HepG2 (cell line): ENCODE data around the gene ATP1A1. TPM values are rescaled to one million over a fixed set of nuclear protein-coding genes. Genes with fewer than 3 reads are reported as not detected.

Source experiments
- ATAC-seq: fragments of 200-7000 bp; cut with Tn5 transposase; 3 replicates; pipeline ENCODE4 v1.9.1; 2020; ENCODE audit warnings: mild to moderate bottlenecking, moderate library complexity
- BruUV-seq: library from RNA; stranded (reverse); fragments of 400-500 nt; replicated peaks from 2 replicates; lab custom pipeline; 2021; lab: Mats Ljungman, UMichigan
- CTCF ChIA-PET: fragments of 300-600 bp; formaldehyde crosslinking; extraction: SDS; loops from one replicate; lab custom pipeline; 2021; ENCODE audit warnings: low total read pairs, inconsistent platforms, low intra/inter-chr PET ratio; lab: Yijun Ruan, JAX
- POLR2A ChIA-PET: fragments of 350-600 bp; sonication (Branson Sonifier 250); formaldehyde crosslinking; loops from one replicate; lab custom pipeline; 2020; ENCODE audit warnings: antibody characterized with exemption, inconsistent platforms; lab: Yijun Ruan, JAX
- DNase-seq: peaks from one replicate; pipeline ENCODE4 v3.0.0-alpha.2; 2015; ENCODE audit warnings: low spot score
- FAIRE-seq: peaks from 3 replicates; lab custom pipeline; 2011; peaks lifted over from hg19 to GRCh38; lab: Jason Lieb, UNC
- H2AFZ ChIP-seq: one replicate; pipeline ENCODE4 v1.6.1; 2011; ENCODE audit warnings: low read length, inconsistent platforms
- H3K27ac ChIP-seq: fragments of 300-600 bp; 3 replicates; pipeline ENCODE4 v1.8.0; 2011; ENCODE audit warnings: mixed run types, mild to moderate bottlenecking, mixed read lengths, low read length, inconsistent platforms; ENCODE audit not compliant: insufficient read depth; ENCODE audit errors: extremely low read length
- H3K27me3 ChIP-seq, 2 experiments: fragments of 200-600 bp in 1 of 2; 2 replicates in 1 of 2; 3 replicates in 1 of 2; pipeline versions ENCODE4 v1.6.0 to v1.8.0; 2011; ENCODE audit warnings: low read length in 2 of 2, mild to moderate bottlenecking in 2 of 2, moderate library complexity in 2 of 2, inconsistent platforms in 1 of 2; ENCODE audit not compliant: insufficient read depth in 2 of 2, control insufficient read depth in 1 of 2
- H3K36me3 ChIP-seq, 2 experiments: fragments of 200-600 bp in 1 of 2; replicated peaks in 1 of 2; 2 replicates in 1 of 2; 3 replicates in 1 of 2; pipeline versions ENCODE4 v1.5.1 to v1.8.0; 2011; ENCODE audit warnings: low read length in 2 of 2, inconsistent platforms in 1 of 2; ENCODE audit not compliant: insufficient read depth in 2 of 2, control insufficient read depth in 1 of 2
- H3K4me1 ChIP-seq: 2 replicates; pipeline ENCODE4 v1.5.1; 2012; ENCODE audit warnings: low read length, inconsistent platforms; ENCODE audit not compliant: insufficient read depth
- H3K4me2 ChIP-seq: 2 replicates; pipeline ENCODE4 v1.6.0; 2011; ENCODE audit warnings: low read depth, low read length, inconsistent platforms
- H3K4me3 ChIP-seq, 3 experiments: fragments of 200-600 bp in 1 of 3; sonication (generic), shearing (Covaris generic) in 1 of 3; replicated peaks in 1 of 3; 2 replicates each; pipeline ENCODE4 v1.5.1; 2011 to 2016; ENCODE audit warnings: low read length in 3 of 3, inconsistent platforms in 2 of 3, low read depth in 2 of 3, mild to moderate bottlenecking in 2 of 3, control low read depth in 1 of 3, mixed read lengths in 1 of 3; ENCODE audit not compliant: insufficient read depth in 1 of 3
- H3K79me2 ChIP-seq: one replicate; pipeline ENCODE4 v1.6.1; 2011; ENCODE audit warnings: low read length, inconsistent platforms; ENCODE audit not compliant: insufficient read depth
- H3K9ac ChIP-seq: 2 replicates; pipeline ENCODE4 v1.6.0; 2011; ENCODE audit warnings: mild to moderate bottlenecking, low read depth, low read length, inconsistent platforms; ENCODE audit not compliant: insufficient read depth
- H3K9me3 ChIP-seq: 2 replicates; pipeline ENCODE4 v1.5.1; 2012; ENCODE audit warnings: mild to moderate bottlenecking, low read length
- H4K20me1 ChIP-seq: 2 replicates; pipeline ENCODE4 v1.6.0; 2011; ENCODE audit warnings: inconsistent platforms, mild to moderate bottlenecking, low read length, moderate library complexity; ENCODE audit not compliant: insufficient read depth
- ARID3A ChIP-seq: IDR thresholded peaks from 2 replicates; pipeline ENCODE4 v1.6.1; 2012; ENCODE audit warnings: low read depth, low read length, improper control_type of control experiment
- ELF3 ChIP-seq: IDR thresholded peaks from 2 replicates; pipeline ENCODE4 v1.6.1; 2016; ENCODE audit warnings: missing genetic modification reagents, missing compliant biosample characterization
- FOXO1 ChIP-seq: sonication (generic); formaldehyde crosslinking; IDR thresholded peaks from 2 replicates; pipeline ENCODE4 v1.4.0; 2020; ENCODE audit warnings: missing genetic modification reagents
- HCFC1 ChIP-seq: fragments of 150-350 bp; IDR thresholded peaks from 2 replicates; pipeline ENCODE4 v1.6.1; 2014; ENCODE audit warnings: low read depth, low read length
- HNRNPLL ChIP-seq: fragments of 200-400 bp; formaldehyde crosslinking; IDR thresholded peaks from 2 replicates; pipeline ENCODE4 v1.6.1; 2017; ENCODE audit warnings: mild to moderate bottlenecking, low read depth, low read length; ENCODE audit not compliant: poor library complexity, severe bottlenecking
- LRRFIP1 ChIP-seq: sonication (generic); formaldehyde crosslinking; conservative IDR thresholded peaks from 2 replicates; pipeline ENCODE4 v1.4.0; 2020; ENCODE audit warnings: missing genetic modification reagents
- PHF8 ChIP-seq: sonication (generic); formaldehyde crosslinking; IDR thresholded peaks from 2 replicates; pipeline ENCODE4 v1.5.0; 2020; ENCODE audit warnings: missing genetic modification reagents
- SOX13 ChIP-seq, 3 experiments: fragments of 450-650 bp in 1 of 3; sonication (generic) in 1 of 3; formaldehyde crosslinking in 1 of 3; IDR thresholded peaks in 2 of 3; conservative IDR thresholded peaks in 1 of 3; 2 replicates each; pipeline versions ENCODE4 v1.5.0 to v1.6.1; 2016 to 2020; ENCODE audit warnings: antibody characterized with exemption in 1 of 3, mild to moderate bottlenecking in 1 of 3, missing compliant biosample characterization in 1 of 3, missing genetic modification reagents in 1 of 3, moderate library complexity in 1 of 3
- ZNF382 ChIP-seq: sonication (generic); formaldehyde crosslinking; IDR thresholded peaks from 2 replicates; pipeline ENCODE4 v1.5.0; 2020; ENCODE audit warnings: missing genetic modification reagents, mild to moderate bottlenecking, borderline replicate concordance
- ZNF430 ChIP-seq: sonication (generic); formaldehyde crosslinking; IDR thresholded peaks from 2 replicates; pipeline ENCODE4 v1.9.0; 2021; ENCODE audit warnings: mild to moderate bottlenecking, missing genetic modification reagents
- ZNF569 ChIP-seq: sonication (generic); formaldehyde crosslinking; IDR thresholded peaks from 2 replicates; pipeline ENCODE4 v1.5.0; 2020; ENCODE audit warnings: mild to moderate bottlenecking, missing genetic modification reagents, moderate library complexity, borderline replicate concordance
- WGBS: methylation state at CpG from one replicate; pipeline ENCODE4 v1.1.6; 2017; ENCODE audit warnings: low lambda C conversion rate; 5-methylcytosine and 5-hydroxymethylcytosine counted together
- in situ Hi-C: cut with HindIII; loops from 2 replicates; pipeline ENCODE4 v1.10.0; 2017; ENCODE audit warnings: low pct_unique_long_range_greater_than_20kb; ENCODE audit not compliant: extremely low pct_ligation_motif_present
- intact Hi-C: fragments of 100-400 bp; cut with micrococcal nuclease; formaldehyde crosslinking; loops from one replicate; pipeline ENCODE4 v1.10.0; 2022; ENCODE audit not compliant: unreplicated experiment
- polyA plus RNA-seq, 8 experiments: library from polyadenylated mRNA; depleted of rRNA in 3 of 8; stranded (reverse) in 7 of 8; unstranded in 1 of 8; fragments of >200 nt; fragmentation: Illumina TruSeq in 4 of 8; extraction: Trizol in 4 of 8; gene quantifications; 2 replicates each; pipeline versions ENCODE4 v1.2.1 to v1.2.3, GENCODE V29; 2011 to 2016; ENCODE audit warnings: low read depth in 4 of 8, missing spikeins in 1 of 8, mixed read lengths in 1 of 8; ENCODE audit not compliant: insufficient read depth in 1 of 8
- total RNA-seq, 5 experiments: library from RNA; depleted of rRNA; stranded (reverse); fragments of >200 nt; fragmentation: Illumina TruSeq; extraction: Trizol; gene quantifications; 2 replicates each; pipeline ENCODE4 v1.2.3, GENCODE V29; 2016; ENCODE audit warnings: low read depth in 1 of 5
- TF ChIP-seq, protein P1 (sequence below): sonication (generic); formaldehyde crosslinking; IDR thresholded peaks from 2 replicates; pipeline ENCODE4 v1.9.0; 2021; ENCODE audit warnings: mild to moderate bottlenecking, missing genetic modification reagents

The ATP1A1 gene
- total and polyA plus RNA-seq, 2 of the 13 experiments (the other 11 are each of a cell fraction or from before 2014, with no cell fraction given), result 280 to 705 TPM

- WGBS, result 51% methylated on average over 2 of the region's 2 CpGs
- Histone ChIP-seq H3K27ac (no peak overlapping the region), H4K20me1 (no peaks in the 10 kb centered on the region), H3K27me3 (peaks cover 2 to 18% of the 10 kb centered on the region in 2 experiments; a peak in 2 of 5 replicates), H3K36me3 (no peaks in the 10 kb centered on the region), H3K4me3 (no peak overlapping the region), H3K79me2 (no peaks in the 10 kb centered on the region), H3K4me2 (no peak overlapping the region), H3K9me3 (no peaks in the 10 kb centered on the region), H3K9ac (no peak overlapping the region), H3K4me1 (peaks cover 32% of the 10 kb centered on the region), H2AFZ (no peak overlapping the region)
- CTCF ChIA-PET, result no interaction called here
- ATAC-seq (no peak), DNase-seq (no peak), FAIRE-seq (no peak)
- no peak for TF ChIP-seq HCFC1
- no peak for TF ChIP-seq ZNF430 (CRISPR knock-in tag)
- no peak for TF ChIP-seq SOX13 (IDR thresholded peaks at IDR 0.05)
- TF ChIP-seq SOX13 (CRISPR knock-in tag; conservative IDR thresholded peaks at IDR 0.05 in 1 of 2, IDR thresholded peaks at IDR 0.05 in 1 of 2), result no peak
- TF ChIP-seq ZNF382 (CRISPR knock-in tag), result no peak
- no peak for TF ChIP-seq LRRFIP1
- TF ChIP-seq HNRNPLL, result no peak
- TF ChIP-seq PHF8 (CRISPR knock-in tag), result no peak
- no peak for TF ChIP-seq ELF3 (CRISPR knock-in tag)
- TF ChIP-seq ARID3A, result no peak
- TF ChIP-seq FOXO1 (CRISPR knock-in tag), result no peak
- TF ChIP-seq ZNF569 (CRISPR knock-in tag), result no peak
- TF ChIP-seq, protein P1, sequence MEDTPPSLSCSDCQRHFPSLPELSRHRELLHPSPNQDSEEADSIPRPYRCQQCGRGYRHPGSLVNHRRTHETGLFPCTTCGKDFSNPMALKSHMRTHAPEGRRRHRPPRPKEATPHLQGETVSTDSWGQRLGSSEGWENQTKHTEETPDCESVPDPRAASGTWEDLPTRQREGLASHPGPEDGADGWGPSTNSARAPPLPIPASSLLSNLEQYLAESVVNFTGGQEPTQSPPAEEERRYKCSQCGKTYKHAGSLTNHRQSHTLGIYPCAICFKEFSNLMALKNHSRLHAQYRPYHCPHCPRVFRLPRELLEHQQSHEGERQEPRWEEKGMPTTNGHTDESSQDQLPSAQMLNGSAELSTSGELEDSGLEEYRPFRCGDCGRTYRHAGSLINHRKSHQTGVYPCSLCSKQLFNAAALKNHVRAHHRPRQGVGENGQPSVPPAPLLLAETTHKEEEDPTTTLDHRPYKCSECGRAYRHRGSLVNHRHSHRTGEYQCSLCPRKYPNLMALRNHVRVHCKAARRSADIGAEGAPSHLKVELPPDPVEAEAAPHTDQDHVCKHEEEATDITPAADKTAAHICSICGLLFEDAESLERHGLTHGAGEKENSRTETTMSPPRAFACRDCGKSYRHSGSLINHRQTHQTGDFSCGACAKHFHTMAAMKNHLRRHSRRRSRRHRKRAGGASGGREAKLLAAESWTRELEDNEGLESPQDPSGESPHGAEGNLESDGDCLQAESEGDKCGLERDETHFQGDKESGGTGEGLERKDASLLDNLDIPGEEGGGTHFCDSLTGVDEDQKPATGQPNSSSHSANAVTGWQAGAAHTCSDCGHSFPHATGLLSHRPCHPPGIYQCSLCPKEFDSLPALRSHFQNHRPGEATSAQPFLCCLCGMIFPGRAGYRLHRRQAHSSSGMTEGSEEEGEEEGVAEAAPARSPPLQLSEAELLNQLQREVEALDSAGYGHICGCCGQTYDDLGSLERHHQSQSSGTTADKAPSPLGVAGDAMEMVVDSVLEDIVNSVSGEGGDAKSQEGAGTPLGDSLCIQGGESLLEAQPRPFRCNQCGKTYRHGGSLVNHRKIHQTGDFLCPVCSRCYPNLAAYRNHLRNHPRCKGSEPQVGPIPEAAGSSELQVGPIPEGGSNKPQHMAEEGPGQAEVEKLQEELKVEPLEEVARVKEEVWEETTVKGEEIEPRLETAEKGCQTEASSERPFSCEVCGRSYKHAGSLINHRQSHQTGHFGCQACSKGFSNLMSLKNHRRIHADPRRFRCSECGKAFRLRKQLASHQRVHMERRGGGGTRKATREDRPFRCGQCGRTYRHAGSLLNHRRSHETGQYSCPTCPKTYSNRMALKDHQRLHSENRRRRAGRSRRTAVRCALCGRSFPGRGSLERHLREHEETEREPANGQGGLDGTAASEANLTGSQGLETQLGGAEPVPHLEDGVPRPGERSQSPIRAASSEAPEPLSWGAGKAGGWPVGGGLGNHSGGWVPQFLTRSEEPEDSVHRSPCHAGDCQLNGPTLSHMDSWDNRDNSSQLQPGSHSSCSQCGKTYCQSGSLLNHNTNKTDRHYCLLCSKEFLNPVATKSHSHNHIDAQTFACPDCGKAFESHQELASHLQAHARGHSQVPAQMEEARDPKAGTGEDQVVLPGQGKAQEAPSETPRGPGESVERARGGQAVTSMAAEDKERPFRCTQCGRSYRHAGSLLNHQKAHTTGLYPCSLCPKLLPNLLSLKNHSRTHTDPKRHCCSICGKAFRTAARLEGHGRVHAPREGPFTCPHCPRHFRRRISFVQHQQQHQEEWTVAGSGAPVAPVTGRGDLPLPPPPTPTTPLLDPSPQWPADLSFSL (CRISPR knock-in tag), result no peak
- POLR2A ChIA-PET, result interaction anchor here (0.6 to 1.1 kb wide), 2 partner anchors 107 to 128 kb away, joined by 3 to 4 read pairs; no protein-coding TSS in a partner anchor
- in situ Hi-C loops (no loop called here), intact Hi-C loops (no loop called here)
- BruUV-seq, result no TSS peak
Measured at GRCh38 chr1:116368241-116368640, 4.8 kb upstream of the ATP1A1 start.
